Endothelial cell (in vitro differentiated cells): ENCODE measurements around the gene IL31RA. TPM values are rescaled to one million over a fixed set of nuclear protein-coding genes. Genes with fewer than 3 reads are reported as not detected.

Experiments
- DNase-seq: peaks from one replicate; pipeline ENCODE4 v3.0.0; 2021; ENCODE audit warnings: low spot score
- H3K27ac Mint-ChIP-seq: one replicate; pipeline ENCODE4 v1.8.0; 2021; ENCODE audit warnings: mixed read lengths, inconsistent platforms; ENCODE audit not compliant: unreplicated experiment
- H3K27me3 Mint-ChIP-seq: one replicate; pipeline ENCODE4 v1.8.0; 2021; ENCODE audit warnings: mild to moderate bottlenecking, moderate library complexity, mixed read lengths, inconsistent platforms; ENCODE audit not compliant: unreplicated experiment
- H3K36me3 Mint-ChIP-seq: one replicate; pipeline ENCODE4 v1.8.0; 2021; ENCODE audit warnings: mild to moderate bottlenecking, low read depth, mixed read lengths, inconsistent platforms; ENCODE audit not compliant: unreplicated experiment
- H3K4me1 Mint-ChIP-seq: one replicate; pipeline ENCODE4 v1.8.0; 2021; ENCODE audit warnings: mild to moderate bottlenecking, mixed read lengths, inconsistent platforms; ENCODE audit not compliant: unreplicated experiment
- H3K4me3 Mint-ChIP-seq: one replicate; pipeline ENCODE4 v1.8.0; 2021; ENCODE audit warnings: mild to moderate bottlenecking, mixed read lengths, inconsistent platforms; ENCODE audit not compliant: unreplicated experiment
- H3K9me3 Mint-ChIP-seq: one replicate; pipeline ENCODE4 v1.8.0; 2021; ENCODE audit warnings: mixed read lengths, inconsistent platforms; ENCODE audit not compliant: unreplicated experiment
- CTCF ChIP-seq: fragments of 200-600 bp; sonication (generic); IDR thresholded peaks from one replicate; pipeline ENCODE4 v1.5.0; 2021; ENCODE audit warnings: antibody characterized with exemption; ENCODE audit not compliant: unreplicated experiment
- total RNA-seq: library from RNA; stranded (reverse); fragmentation: NEBNext Ultra II Directional; extraction: Animal tissue kit (Norgen Biotek cat#: 25700); gene quantifications from one replicate; pipeline ENCODE4 v1.2.1, GENCODE V29; 2021; ENCODE audit not compliant: unreplicated experiment

The IL31RA gene
- total RNA-seq, 1 donor from 2014 or later, result 0.82 TPM

- H3K4me1 Mint-ChIP-seq, result peaks cover 55% of the 10 kb centered on the region
- no peaks in the 10 kb centered on the region for H3K36me3 Mint-ChIP-seq
- peak overlapping the region; percentile 67 for H3K27ac Mint-ChIP-seq
- no peak for TF ChIP-seq CTCF
- peaks cover 11% of the 10 kb centered on the region for H3K27me3 Mint-ChIP-seq
- H3K9me3 Mint-ChIP-seq, result no peaks in the 10 kb centered on the region
- DNase-seq, result no peak
- H3K4me3 Mint-ChIP-seq, result no peak overlapping the region
Measured at GRCh38 chr5:55921617-55922016, 70.5 kb downstream of the IL31RA start.

- Mint-ChIP-seq H3K4me3 (peak overlapping the region; percentile 80), H3K27ac (peak overlapping the region; percentile 99), H3K9me3 (no peaks in the 10 kb centered on the region), H3K36me3 (no peaks in the 10 kb centered on the region), H3K27me3 (peaks cover 15% of the 10 kb centered on the region), H3K4me1 (peaks cover 55% of the 10 kb centered on the region)
- TF ChIP-seq CTCF, result no peak
- DNase-seq, result peak; percentile 66
Measured at GRCh38 chr5:55923177-55923771, 72.1 kb downstream of the IL31RA start.

GRCh38 chr5:55923865-55924500 is 72.8 kb downstream of the IL31RA start:
- H3K27me3 Mint-ChIP-seq, result peaks cover 18% of the 10 kb centered on the region
- peaks cover 51% of the 10 kb centered on the region for H3K4me1 Mint-ChIP-seq
- peak overlapping the region; percentile 99 for H3K27ac Mint-ChIP-seq
- no peaks in the 10 kb centered on the region for H3K9me3 Mint-ChIP-seq
- H3K4me3 Mint-ChIP-seq, result no peak overlapping the region
- H3K36me3 Mint-ChIP-seq, result no peaks in the 10 kb centered on the region
- TF ChIP-seq CTCF, result no peak
- no peak for DNase-seq

- H3K27me3 Mint-ChIP-seq, result peaks cover 16% of the 10 kb centered on the region
Measured at GRCh38 chr5:55924744-55925143, 73.6 kb downstream of the IL31RA start.

More at GRCh38 chr5:55924744-55925143, 73.6 kb downstream of the IL31RA start:
- Mint-ChIP-seq H3K27ac (peak overlapping the region; percentile 91), H3K4me1 (peaks cover 44% of the 10 kb centered on the region), H3K4me3 (peak overlapping the region; percentile 71), H3K9me3 (no peaks in the 10 kb centered on the region), H3K36me3 (no peaks in the 10 kb centered on the region)
- no peak for TF ChIP-seq CTCF
- DNase-seq, result no peak
